DOHH2 (cell line): Measurements from ENCODE around the gene ARHGEF12.

ENCODE experiments used
- H3F3A ChIP-seq: fragments of 200-600 bp; sonication (generic), shearing (Covaris generic); 2 replicates; pipeline ENCODE4 v1.6.0; 2016; ENCODE audit warnings: antibody characterized with exemption, mild to moderate bottlenecking; ENCODE audit not compliant: control insufficient read depth, insufficient read depth
- H3K27ac ChIP-seq: fragments of 200-600 bp; sonication (generic); 2 replicates; pipeline ENCODE4 v1.5.1; 2014; ENCODE audit warnings: low read depth, mild to moderate bottlenecking, low read length, moderate library complexity
- H3K27me3 ChIP-seq: fragments of 200-600 bp; sonication (generic); 2 replicates; pipeline ENCODE4 v1.6.1; 2014; ENCODE audit warnings: mild to moderate bottlenecking, low read length, mixed read lengths; ENCODE audit not compliant: control insufficient read depth
- H3K36me3 ChIP-seq: fragments of 200-600 bp; sonication (generic); 2 replicates; pipeline ENCODE4 v1.6.1; 2014; ENCODE audit warnings: mild to moderate bottlenecking, low read length, moderate library complexity, mixed read lengths; ENCODE audit not compliant: control insufficient read depth
- H3K4me1 ChIP-seq: fragments of 200-600 bp; sonication (generic); 2 replicates; pipeline ENCODE4 v1.6.1; 2014; ENCODE audit warnings: mild to moderate bottlenecking, low read length, mixed read lengths; ENCODE audit not compliant: control insufficient read depth
- H3K4me2 ChIP-seq: fragments of 200-600 bp; sonication (generic); 2 replicates; pipeline ENCODE4 v1.6.0; 2014; ENCODE audit warnings: mild to moderate bottlenecking, low read length, moderate library complexity
- H3K4me3 ChIP-seq: fragments of 200-600 bp; sonication (generic); 2 replicates; pipeline ENCODE4 v1.5.1; 2014; ENCODE audit warnings: mild to moderate bottlenecking, low read length, mixed read lengths
- H3K79me2 ChIP-seq: fragments of 200-600 bp; sonication (generic); 2 replicates; pipeline ENCODE4 v1.6.1; 2014; ENCODE audit warnings: mild to moderate bottlenecking, low read length, mixed read lengths; ENCODE audit not compliant: control insufficient read depth
- H3K9me2 ChIP-seq: fragments of 200-600 bp; sonication (generic); replicated peaks from 2 replicates; pipeline ENCODE4 v1.6.1; 2014; ENCODE audit warnings: mild to moderate bottlenecking, low read length, mixed read lengths; ENCODE audit not compliant: control insufficient read depth
- H3K9me3 ChIP-seq: fragments of 200-600 bp; sonication (generic); 2 replicates; pipeline ENCODE4 v1.6.1; 2014; ENCODE audit warnings: antibody characterized with exemption, low read length, mixed read lengths; ENCODE audit not compliant: control insufficient read depth, insufficient read depth
- H4K20me1 ChIP-seq: fragments of 200-600 bp; sonication (generic); 2 replicates; pipeline ENCODE4 v1.6.0; 2014; ENCODE audit warnings: low read depth, mild to moderate bottlenecking, antibody characterized with exemption, low read length, moderate library complexity; ENCODE audit not compliant: control insufficient read depth, insufficient read depth
- EZH2phosphoT487 ChIP-seq: fragments of 200-600 bp; sonication (generic); IDR thresholded peaks from 2 replicates; pipeline ENCODE4 v1.6.1; 2017; ENCODE audit warnings: borderline replicate concordance, mild to moderate bottlenecking, antibody characterized with exemption, low read length, moderate library complexity, mixed read lengths
- TF ChIP-seq, protein P1 (sequence below): fragments of 200-600 bp; sonication (generic); IDR thresholded peaks from one replicate; pipeline ENCODE4 v1.5.1; 2014; ENCODE audit warnings: antibody characterized with exemption, mild to moderate bottlenecking, low read depth, low read length; ENCODE audit not compliant: poor library complexity, severe bottlenecking

ARHGEF12 gene

DNA sequence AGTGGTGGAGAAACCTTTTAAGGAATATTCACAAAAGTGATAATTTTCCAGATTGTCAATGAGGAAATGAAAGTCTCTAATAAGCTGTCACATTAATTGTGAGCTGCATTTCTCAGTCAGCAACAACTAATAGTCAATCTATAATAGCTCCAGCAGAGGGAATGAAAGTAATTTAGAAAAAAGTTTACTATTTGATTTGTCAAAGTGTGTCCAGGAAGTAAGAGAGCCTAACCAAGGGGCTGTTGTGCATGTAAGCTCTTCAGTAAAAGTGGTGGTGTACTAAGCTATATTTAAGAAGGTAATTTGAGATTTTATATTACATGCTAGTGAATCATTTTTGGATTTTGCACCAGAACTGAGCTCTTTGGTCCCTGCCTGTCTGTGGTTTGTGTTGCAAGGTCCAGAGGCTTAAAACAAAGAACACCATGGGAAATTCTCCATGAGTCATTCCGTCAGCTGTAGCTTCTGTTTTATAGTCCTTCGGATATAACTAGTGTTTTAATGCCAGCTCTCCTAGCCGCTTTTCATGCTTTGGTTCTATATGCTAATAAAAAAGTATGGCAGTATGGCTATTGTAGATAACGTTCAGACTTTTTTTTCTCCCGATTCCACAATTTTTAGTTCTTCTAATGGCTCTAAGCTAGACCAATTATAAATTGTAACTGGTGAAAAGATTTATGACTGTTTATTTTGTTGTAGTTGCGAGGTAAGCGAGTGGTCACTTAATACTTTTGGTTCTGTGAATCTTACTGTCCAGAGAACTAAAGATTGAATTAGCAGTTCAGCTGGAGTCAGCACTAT, 64.6 kb downstream of the ARHGEF12 start:
- Histone ChIP-seq H3K36me3 (no peaks in the 10 kb centered on the region), H3K4me3 (no peak overlapping the region), H3K79me2 (no peaks in the 10 kb centered on the region; the same call in 1 of the 2 replicates), H3K9me3 (no peaks in the 10 kb centered on the region), H3K27me3 (no peaks in the 10 kb centered on the region), H3K4me2 (no peak overlapping the region), H4K20me1 (no peaks in the 10 kb centered on the region), H3K27ac (no peak overlapping the region), H3K9me2 (no peaks in the 10 kb centered on the region), H3F3A (no peaks in the 10 kb centered on the region), H3K4me1 (no peaks in the 10 kb centered on the region)
- TF ChIP-seq EZH2phosphoT487 = no peak
- TF ChIP-seq, protein P1, sequence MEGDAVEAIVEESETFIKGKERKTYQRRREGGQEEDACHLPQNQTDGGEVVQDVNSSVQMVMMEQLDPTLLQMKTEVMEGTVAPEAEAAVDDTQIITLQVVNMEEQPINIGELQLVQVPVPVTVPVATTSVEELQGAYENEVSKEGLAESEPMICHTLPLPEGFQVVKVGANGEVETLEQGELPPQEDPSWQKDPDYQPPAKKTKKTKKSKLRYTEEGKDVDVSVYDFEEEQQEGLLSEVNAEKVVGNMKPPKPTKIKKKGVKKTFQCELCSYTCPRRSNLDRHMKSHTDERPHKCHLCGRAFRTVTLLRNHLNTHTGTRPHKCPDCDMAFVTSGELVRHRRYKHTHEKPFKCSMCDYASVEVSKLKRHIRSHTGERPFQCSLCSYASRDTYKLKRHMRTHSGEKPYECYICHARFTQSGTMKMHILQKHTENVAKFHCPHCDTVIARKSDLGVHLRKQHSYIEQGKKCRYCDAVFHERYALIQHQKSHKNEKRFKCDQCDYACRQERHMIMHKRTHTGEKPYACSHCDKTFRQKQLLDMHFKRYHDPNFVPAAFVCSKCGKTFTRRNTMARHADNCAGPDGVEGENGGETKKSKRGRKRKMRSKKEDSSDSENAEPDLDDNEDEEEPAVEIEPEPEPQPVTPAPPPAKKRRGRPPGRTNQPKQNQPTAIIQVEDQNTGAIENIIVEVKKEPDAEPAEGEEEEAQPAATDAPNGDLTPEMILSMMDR = no peak

GRCh38 chr11:120401506-120401905, 65.3 kb downstream of the ARHGEF12 start:
- TF ChIP-seq, protein P1 = no peak
- no peak for TF ChIP-seq EZH2phosphoT487
- Histone ChIP-seq H3F3A (no peaks in the 10 kb centered on the region), H3K27ac (no peak overlapping the region), H4K20me1 (no peaks in the 10 kb centered on the region), H3K4me1 (no peaks in the 10 kb centered on the region), H3K79me2 (no peaks in the 10 kb centered on the region; the same call in 1 of the 2 replicates), H3K4me2 (no peak overlapping the region), H3K9me3 (no peaks in the 10 kb centered on the region), H3K36me3 (no peaks in the 10 kb centered on the region), H3K4me3 (no peak overlapping the region), H3K9me2 (no peaks in the 10 kb centered on the region), H3K27me3 (no peaks in the 10 kb centered on the region)

GRCh38 chr11:120403966-120404365, 67.8 kb downstream of the ARHGEF12 start:
- no peaks in the 10 kb centered on the region for H3K9me3 ChIP-seq
- H3K9me2 ChIP-seq = no peaks in the 10 kb centered on the region
- H3K79me2 ChIP-seq = no peaks in the 10 kb centered on the region; the same call in 1 of the 2 replicates
- H3K4me3 ChIP-seq = no peak overlapping the region
- H3K4me1 ChIP-seq = no peaks in the 10 kb centered on the region
- no peak overlapping the region for H3K4me2 ChIP-seq
- H3K27ac ChIP-seq = no peak overlapping the region
- H3F3A ChIP-seq = no peaks in the 10 kb centered on the region
- no peaks in the 10 kb centered on the region for H3K27me3 ChIP-seq
- no peaks in the 10 kb centered on the region for H3K36me3 ChIP-seq
- no peaks in the 10 kb centered on the region for H4K20me1 ChIP-seq
- no peak for TF ChIP-seq EZH2phosphoT487

DNA sequence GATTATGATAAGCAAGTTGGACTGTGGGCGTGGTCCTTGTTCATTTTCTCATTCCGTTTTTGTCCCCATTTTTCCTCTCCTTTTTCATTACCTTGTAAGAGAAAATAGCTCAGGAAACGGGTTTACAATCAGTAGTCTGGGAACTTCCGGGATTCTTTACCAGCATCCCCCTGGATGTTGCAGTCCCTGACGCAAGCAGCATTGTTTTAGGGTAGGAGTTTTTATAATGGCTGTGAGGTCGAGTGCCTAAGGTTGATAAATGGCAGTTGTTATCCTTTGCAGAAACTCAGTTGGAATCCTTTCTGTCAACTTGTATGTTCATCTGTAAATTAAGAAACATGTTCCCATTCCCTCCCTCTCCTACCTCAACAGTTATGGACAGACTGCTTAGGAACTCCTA, 68.3 kb downstream of the ARHGEF12 start:
- Histone ChIP-seq H4K20me1 (no peaks in the 10 kb centered on the region), H3K9me3 (no peaks in the 10 kb centered on the region), H3F3A (no peaks in the 10 kb centered on the region), H3K4me1 (no peaks in the 10 kb centered on the region), H3K27ac (no peak overlapping the region), H3K9me2 (no peaks in the 10 kb centered on the region), H3K4me3 (no peak overlapping the region), H3K36me3 (no peaks in the 10 kb centered on the region), H3K27me3 (no peaks in the 10 kb centered on the region), H3K79me2 (no peaks in the 10 kb centered on the region; the same call in 1 of the 2 replicates), H3K4me2 (no peak overlapping the region)
- TF ChIP-seq, protein P1 = no peak
- TF ChIP-seq EZH2phosphoT487 = no peak
